Stimulated activated CD4-positive, alpha-beta T cell treated with anti-CD3 and anti-CD28 coated beads, TNF-alpha, amount 100 ng/mL, for 4 hours (primary cell): ENCODE measurements around the gene ADAMTS2.
"Not testable (repeated sequence)": the region's sequence is repeated elsewhere in the genome, so short reads cannot be mapped to it uniquely, and the experiment has no call there.

Experiments used
- DNase-seq, 3 experiments: peaks; one replicate each; pipeline ENCODE4 v3.0.0-alpha.2; 2020; ENCODE audit warnings: low read depth in 3 of 3

The ADAMTS2 gene

GRCh38 chr5:179296150-179296821 is 49.0 kb downstream of the ADAMTS2 start:
- no peak for DNase-seq

- no peak for DNase-seq
These were observed 49.5 kb downstream of the ADAMTS2 start for GRCh38 chr5:179295778-179296149.

GRCh38 chr5:179294891-179295777 is 50.1 kb downstream of the ADAMTS2 start:
- DNase-seq, result no peak

- no peak for DNase-seq
These were observed 51.0 kb downstream of the ADAMTS2 start for GRCh38 chr5:179294131-179294780.

- DNase-seq, result no peak
These were observed 52.3 kb downstream of the ADAMTS2 start for GRCh38 chr5:179292681-179293635.

- DNase-seq, result no peak
These were observed 53.1 kb downstream of the ADAMTS2 start for GRCh38 chr5:179292202-179292601.

GRCh38 chr5:179290681-179291540 is 54.4 kb downstream of the ADAMTS2 start:
- no peak for DNase-seq

GRCh38 chr5:179289756-179290385 is 55.4 kb downstream of the ADAMTS2 start:
- no peak for DNase-seq

- no peak for DNase-seq
These were observed 56.5 kb downstream of the ADAMTS2 start for GRCh38 chr5:179288809-179289185.

GRCh38 chr5:179288101-179288808 is 57.0 kb downstream of the ADAMTS2 start:
- DNase-seq, result no peak

GRCh38 chr5:179287631-179288030 is 57.6 kb downstream of the ADAMTS2 start:
- no peak for DNase-seq

GRCh38 chr5:179287071-179287470 is 58.2 kb downstream of the ADAMTS2 start:
- no peak for DNase-seq

- DNase-seq, result not testable (repeated sequence)
These were observed 59.5 kb downstream of the ADAMTS2 start for GRCh38 chr5:179285776-179286162.

- DNase-seq, result no peak
These were observed 60.3 kb downstream of the ADAMTS2 start for GRCh38 chr5:179284751-179285631.

GRCh38 chr5:179283908-179284307 is 61.4 kb downstream of the ADAMTS2 start:
- not testable (repeated sequence) for DNase-seq

- DNase-seq, result no peak
These were observed 63.6 kb downstream of the ADAMTS2 start for GRCh38 chr5:179281694-179282093.

- DNase-seq, result no peak
These were observed 65.2 kb downstream of the ADAMTS2 start for GRCh38 chr5:179280095-179280490.

GRCh38 chr5:179279347-179280094 is 65.7 kb downstream of the ADAMTS2 start:
- no peak for DNase-seq
